Measurements from ENCODE around the gene RAB14.
"Not testable (repeated sequence)": the region's sequence is repeated elsewhere in the genome, so short reads cannot be mapped to it uniquely, and the experiment has no call there.

The RAB14 gene

DNA sequence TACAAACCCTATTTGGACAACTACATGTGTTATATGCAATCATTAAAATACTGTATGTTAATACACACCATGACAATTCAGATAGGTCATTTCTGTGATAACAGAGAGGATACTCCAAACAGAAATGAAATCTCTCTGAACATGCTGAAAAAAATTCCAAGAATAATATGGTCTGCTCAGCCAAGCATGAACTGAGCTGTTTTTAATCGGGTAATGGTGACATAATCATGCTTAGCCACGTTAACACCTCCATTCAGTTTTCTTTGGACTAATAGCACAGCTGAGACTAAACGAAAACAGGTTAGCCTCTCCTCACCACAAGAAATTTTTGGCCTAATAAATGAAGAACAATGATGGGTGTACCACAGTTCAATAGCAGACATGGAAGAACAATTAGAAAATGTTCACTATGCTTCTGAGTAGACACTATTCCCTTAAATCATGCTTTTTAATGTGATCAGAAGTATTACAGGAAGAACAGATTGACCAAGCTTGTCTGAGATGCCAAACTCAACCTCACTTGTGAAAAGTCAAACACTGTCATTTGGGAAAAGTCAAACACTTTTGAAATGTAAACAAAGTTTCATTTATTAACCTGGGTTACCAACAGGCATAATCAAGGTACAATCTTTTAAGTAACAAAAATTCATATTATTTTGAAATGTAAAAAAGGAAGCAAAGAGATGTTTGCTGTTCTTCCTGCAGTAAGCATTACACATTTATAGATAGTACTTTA, 19.4 kb downstream of the RAB14 start:
- H3K4me3 ChIP-seq (replicated peaks in 1 of 2; ENCODE audit: low read depth in 2 of 2, low read length in 2 of 2), result no peak overlapping the region
- TF ChIP-seq, protein P1, sequence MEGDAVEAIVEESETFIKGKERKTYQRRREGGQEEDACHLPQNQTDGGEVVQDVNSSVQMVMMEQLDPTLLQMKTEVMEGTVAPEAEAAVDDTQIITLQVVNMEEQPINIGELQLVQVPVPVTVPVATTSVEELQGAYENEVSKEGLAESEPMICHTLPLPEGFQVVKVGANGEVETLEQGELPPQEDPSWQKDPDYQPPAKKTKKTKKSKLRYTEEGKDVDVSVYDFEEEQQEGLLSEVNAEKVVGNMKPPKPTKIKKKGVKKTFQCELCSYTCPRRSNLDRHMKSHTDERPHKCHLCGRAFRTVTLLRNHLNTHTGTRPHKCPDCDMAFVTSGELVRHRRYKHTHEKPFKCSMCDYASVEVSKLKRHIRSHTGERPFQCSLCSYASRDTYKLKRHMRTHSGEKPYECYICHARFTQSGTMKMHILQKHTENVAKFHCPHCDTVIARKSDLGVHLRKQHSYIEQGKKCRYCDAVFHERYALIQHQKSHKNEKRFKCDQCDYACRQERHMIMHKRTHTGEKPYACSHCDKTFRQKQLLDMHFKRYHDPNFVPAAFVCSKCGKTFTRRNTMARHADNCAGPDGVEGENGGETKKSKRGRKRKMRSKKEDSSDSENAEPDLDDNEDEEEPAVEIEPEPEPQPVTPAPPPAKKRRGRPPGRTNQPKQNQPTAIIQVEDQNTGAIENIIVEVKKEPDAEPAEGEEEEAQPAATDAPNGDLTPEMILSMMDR (IDR thresholded peaks at IDR 0.05; ENCODE audit: low read depth, low read length), result no peak
- no peak for DNase-seq (ENCODE audit: low read depth in 2 of 2)

GRCh38 chr9:121179930-121180681, 21.6 kb downstream of the RAB14 start:
- no peak for DNase-seq (ENCODE audit: low read depth in 2 of 2)
- TF ChIP-seq, protein P1 (IDR thresholded peaks at IDR 0.05; ENCODE audit: low read depth, low read length), result no peak
- no peak overlapping the region for H3K4me3 ChIP-seq (replicated peaks in 1 of 2; ENCODE audit: low read depth in 2 of 2, low read length in 2 of 2)

- DNase-seq (ENCODE audit: low read depth in 2 of 2), result not testable (repeated sequence)
Measured at GRCh38 chr9:121179373-121179721, 22.3 kb downstream of the RAB14 start.

DNA sequence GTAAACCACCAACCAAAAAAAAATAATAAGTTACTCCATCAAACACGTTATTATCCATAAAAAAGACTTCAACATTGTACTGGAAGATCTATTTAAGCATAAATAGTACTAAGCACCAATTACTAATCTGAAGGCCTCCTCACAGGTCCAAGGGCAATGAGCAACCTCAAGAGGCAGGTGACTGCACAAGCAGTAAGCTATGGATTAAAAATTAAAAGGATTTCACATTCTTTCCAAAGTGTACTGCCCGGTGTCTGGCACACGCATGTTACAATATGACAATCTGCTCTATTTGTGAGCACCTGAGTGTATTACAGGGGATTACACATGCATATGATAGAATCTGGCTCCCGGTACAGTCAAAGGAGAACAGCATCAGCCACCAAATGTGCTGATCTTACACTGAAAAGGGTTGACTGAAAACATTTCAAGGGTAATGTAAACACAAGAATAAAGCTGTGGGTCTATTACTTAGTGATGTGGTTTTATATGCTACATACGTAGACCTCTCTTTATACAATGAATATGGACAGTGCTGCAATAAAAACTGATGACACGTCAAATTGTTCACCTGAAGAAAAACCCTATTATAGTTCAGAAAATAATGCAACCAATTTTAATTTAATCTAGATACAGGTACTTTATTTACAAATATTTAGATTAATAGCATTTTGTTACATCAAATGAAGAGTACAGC, 22.8 kb downstream of the RAB14 start:
- TF ChIP-seq, protein P1 (IDR thresholded peaks at IDR 0.05; ENCODE audit: low read depth, low read length), result no peak
- no peak for DNase-seq (ENCODE audit: low read depth in 2 of 2)
- no peak overlapping the region for H3K4me3 ChIP-seq (replicated peaks in 1 of 2; ENCODE audit: low read depth in 2 of 2, low read length in 2 of 2)

More at GRCh38 chr9:121179373-121179721, 22.3 kb downstream of the RAB14 start:
- not testable (repeated sequence) for H3K4me3 ChIP-seq (replicated peaks in 1 of 2; ENCODE audit: low read depth in 2 of 2, low read length in 2 of 2)

- TF ChIP-seq, protein P1 (IDR thresholded peaks at IDR 0.05; ENCODE audit: low read depth, low read length), result no peak
- no peak overlapping the region for H3K4me3 ChIP-seq (replicated peaks in 1 of 2; ENCODE audit: low read depth in 2 of 2, low read length in 2 of 2)
- DNase-seq (ENCODE audit: low read depth in 2 of 2), result no peak
Measured at GRCh38 chr9:121173501-121173900, 28.2 kb downstream of the RAB14 start.

GRCh38 chr9:121172726-121173487, 28.8 kb downstream of the RAB14 start:
- no peak for DNase-seq (ENCODE audit: low read depth in 2 of 2)
- TF ChIP-seq, protein P1 (IDR thresholded peaks at IDR 0.05; ENCODE audit: low read depth, low read length), result no peak
- no peak overlapping the region for H3K4me3 ChIP-seq (replicated peaks in 1 of 2; ENCODE audit: low read depth in 2 of 2, low read length in 2 of 2)

Measured in cardiac fibroblast (primary cell).